OCI-LY3 (cell line): Measurements from ENCODE around the gene FZD7.

Source experiments
- CTCF ChIP-seq: fragments of 200-600, 300-600 bp; sonication (generic); IDR thresholded peaks from 2 replicates; pipeline ENCODE4 v1.5.1; 2014; ENCODE audit warnings: antibody characterized with exemption, low read length, low read depth
- EZH2phosphoT487 ChIP-seq: fragments of 200-600 bp; shearing (Covaris generic); IDR thresholded peaks from 2 replicates; pipeline ENCODE4 v1.6.1; 2018; ENCODE audit warnings: antibody characterized with exemption, mixed run types, low read depth

GRCh38 chr2:202037086-202037485 lies 3.4 kb downstream of the FZD7 start:
- TF ChIP-seq CTCF (no peak), EZH2phosphoT487 (no peak)
